ENCODE data around the gene LTV1.

LTV1 gene

GRCh38 chr6:143885116-143885515, 42.0 kb downstream of the LTV1 start:
- no peak for DNase-seq (ENCODE audit: low spot score)

GRCh38 chr6:143894655-143895054, 51.5 kb downstream of the LTV1 start:
- no peak for DNase-seq (ENCODE audit: low spot score)

DNA sequence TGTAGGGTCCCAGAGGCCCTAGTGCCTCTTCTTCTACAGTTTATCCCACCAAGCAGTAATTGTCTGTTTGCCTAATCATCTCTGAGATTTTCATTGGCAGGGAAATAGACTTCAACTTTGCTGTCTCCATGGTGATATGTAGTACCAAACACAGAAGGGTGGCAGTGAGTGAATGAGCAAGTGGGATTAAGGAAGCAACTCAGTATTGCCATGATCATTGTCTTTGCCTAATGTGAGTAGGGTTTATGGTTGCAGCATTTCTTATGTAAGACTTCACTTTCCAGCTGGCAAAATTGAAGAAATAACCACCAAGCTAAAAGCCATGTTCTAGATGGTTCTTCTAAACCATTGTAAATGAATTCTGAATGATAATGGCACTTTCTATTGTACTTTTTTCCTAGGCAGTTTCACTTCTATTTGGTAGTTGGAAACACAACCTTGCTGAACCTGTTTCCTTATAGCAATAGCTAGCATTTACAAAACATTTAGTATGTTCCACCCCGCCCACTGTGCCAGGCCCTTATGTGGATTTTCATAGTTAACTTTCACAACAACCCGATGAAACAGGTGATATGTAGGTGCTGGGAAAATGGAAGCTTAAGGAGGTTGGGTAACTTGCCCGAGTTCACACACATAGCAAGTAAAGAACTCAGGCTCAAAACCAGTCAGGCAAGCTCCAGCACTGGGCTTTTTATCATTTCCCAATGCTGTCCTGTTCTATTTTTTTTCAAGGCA, 53.2 kb downstream of the LTV1 start:
- no peak for DNase-seq (ENCODE audit: low spot score)

GRCh38 chr6:143900358-143900757, 57.2 kb downstream of the LTV1 start:
- DNase-seq (ENCODE audit: low spot score), result no peak

DNA sequence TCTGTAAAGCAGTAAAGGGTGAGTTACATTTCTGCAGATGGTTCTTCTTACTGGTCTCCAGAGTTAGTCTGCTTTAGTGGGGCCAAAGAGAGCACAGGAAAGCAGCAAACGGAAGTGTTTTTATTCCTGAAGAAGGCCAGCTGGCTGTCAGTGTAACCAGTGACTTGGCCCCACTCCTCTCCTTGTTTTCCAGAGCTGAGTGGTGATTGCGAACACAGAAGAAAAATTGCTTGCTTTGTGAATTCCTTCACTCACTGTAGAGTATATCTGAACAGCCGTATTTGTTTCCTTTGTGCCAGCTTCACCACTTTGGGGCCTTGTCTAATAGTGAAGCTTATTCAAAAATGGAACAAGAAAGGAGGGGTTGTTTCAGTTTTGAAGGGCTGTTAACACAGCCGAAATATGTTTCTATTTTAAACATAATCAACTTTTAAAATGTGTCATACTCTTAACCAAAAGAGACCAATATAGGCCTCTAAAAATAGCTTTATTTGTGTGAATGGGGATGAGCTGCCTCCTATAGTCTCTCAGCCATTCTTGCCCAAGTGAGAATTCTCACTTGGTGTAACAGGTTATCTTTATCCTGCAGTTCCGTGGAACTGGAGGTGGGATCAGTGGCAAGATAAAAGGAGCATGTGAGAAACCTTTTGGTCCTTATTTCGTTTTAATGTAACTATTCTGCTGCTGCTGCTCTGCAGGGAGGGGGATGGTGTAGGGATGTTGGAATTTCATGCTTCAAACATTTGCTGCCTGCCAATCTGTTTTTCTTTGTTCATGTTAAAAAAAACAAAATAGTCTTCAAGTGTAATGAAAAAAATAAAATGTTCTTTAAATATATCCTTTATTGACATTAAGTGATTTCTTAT, 59.0 kb downstream of the LTV1 start:
- no peak for DNase-seq (ENCODE audit: low spot score)

- DNase-seq (ENCODE audit: low spot score), result no peak
Observed at GRCh38 chr6:143902827-143903226, 59.7 kb downstream of the LTV1 start.

GRCh38 chr6:143911028-143911427, 67.9 kb downstream of the LTV1 start:
- DNase-seq (ENCODE audit: low spot score), result no peak

GRCh38 chr6:143912671-143913070, 69.5 kb downstream of the LTV1 start:
- no peak for DNase-seq (ENCODE audit: low spot score)

Measured in HuH-7.5 (cell line).